NCI-H1048 (cell line): Measurements from ENCODE around the gene ATP7A.

Source experiments
- DNase-seq: peaks from one replicate; lab custom pipeline; 2025; lab: John Stamatoyannopoulos, UW

Gene ATP7A

GRCh38 chrX:77945910-77946545 lies 35.5 kb downstream of the ATP7A start:
- no peak for DNase-seq

DNA sequence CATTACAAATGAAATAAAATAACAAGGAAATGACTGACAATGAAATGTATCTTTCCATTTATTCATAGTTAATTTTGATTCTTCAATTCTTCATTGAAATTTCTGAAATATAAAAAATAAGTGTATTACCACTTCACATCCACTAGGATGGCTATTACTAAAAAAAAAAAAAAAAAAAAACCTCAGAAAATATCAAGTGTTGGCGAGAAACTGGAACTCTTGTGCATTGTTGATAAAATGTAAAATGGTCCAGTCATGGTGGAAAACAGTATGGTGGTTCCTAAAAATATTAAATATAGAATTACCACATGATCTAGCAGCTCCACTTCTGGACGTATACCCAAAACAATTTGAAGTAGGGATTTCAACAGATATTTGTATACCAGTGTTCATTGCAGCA lies 36.1 kb downstream of the ATP7A start:
- no peak for DNase-seq

GRCh38 chrX:77949840-77950239 lies 39.3 kb downstream of the ATP7A start:
- no peak for DNase-seq

DNA sequence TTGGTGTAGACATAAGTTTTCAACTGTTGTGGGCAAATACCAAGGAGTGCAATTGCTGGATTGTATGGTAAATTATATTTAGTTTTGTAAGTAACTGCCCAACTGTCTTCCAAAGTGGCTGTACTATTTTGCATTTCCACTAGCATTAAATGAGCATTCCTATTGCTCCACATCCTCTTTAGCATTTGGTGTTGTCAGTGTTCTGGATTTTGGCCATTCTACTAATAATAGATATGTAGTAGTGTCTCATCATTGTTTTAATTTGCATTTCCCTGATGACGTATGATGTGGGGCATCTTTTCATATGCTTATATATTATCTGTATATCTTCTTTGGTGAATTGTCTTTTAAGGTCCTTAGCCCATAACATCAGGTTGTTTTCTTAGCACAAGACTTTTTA lies 41.7 kb downstream of the ATP7A start:
- DNase-seq, result no peak

- no peak for DNase-seq
These were observed 42.8 kb downstream of the ATP7A start for GRCh38 chrX:77953302-77953701.

DNA sequence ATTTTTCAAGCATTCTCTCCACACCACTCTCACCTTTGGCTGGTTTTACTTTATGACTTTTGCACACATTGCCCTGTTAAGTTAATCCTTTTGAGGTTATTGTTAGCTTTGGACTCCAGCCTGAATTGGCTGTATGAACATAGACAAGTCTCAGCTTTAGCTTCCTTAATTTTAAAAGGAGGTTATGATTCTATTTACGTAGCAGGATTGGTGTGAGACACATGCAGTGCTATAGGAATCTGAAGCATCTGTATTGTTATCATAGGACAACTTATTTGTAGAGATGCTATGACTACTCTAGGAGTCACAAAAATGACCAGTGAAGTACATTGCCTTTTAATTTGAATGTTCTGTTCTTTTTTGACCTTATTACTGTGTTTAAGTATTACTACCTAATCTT lies 43.2 kb downstream of the ATP7A start:
- DNase-seq, result no peak

DNA sequence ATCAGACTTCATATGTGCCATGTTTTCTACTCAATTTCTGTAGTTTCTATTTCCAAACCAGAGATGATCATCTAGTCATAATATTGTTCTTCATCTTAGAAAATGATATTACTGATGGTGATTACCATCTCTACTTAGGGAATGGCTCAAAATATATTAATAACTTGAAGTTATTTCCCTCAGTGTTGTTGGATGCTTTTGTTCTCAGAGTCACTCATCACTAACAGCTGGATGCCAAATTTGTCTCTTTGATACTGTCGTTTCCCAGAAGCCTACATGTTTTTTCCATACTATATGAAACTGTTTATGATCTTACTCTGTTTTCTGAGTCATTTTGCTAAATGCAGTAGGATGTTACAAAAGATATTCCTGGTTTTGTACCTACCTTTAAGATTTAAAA lies 50.1 kb downstream of the ATP7A start:
- DNase-seq, result no peak

- no peak for DNase-seq
These were observed 50.6 kb downstream of the ATP7A start for GRCh38 chrX:77961063-77961462.

DNA sequence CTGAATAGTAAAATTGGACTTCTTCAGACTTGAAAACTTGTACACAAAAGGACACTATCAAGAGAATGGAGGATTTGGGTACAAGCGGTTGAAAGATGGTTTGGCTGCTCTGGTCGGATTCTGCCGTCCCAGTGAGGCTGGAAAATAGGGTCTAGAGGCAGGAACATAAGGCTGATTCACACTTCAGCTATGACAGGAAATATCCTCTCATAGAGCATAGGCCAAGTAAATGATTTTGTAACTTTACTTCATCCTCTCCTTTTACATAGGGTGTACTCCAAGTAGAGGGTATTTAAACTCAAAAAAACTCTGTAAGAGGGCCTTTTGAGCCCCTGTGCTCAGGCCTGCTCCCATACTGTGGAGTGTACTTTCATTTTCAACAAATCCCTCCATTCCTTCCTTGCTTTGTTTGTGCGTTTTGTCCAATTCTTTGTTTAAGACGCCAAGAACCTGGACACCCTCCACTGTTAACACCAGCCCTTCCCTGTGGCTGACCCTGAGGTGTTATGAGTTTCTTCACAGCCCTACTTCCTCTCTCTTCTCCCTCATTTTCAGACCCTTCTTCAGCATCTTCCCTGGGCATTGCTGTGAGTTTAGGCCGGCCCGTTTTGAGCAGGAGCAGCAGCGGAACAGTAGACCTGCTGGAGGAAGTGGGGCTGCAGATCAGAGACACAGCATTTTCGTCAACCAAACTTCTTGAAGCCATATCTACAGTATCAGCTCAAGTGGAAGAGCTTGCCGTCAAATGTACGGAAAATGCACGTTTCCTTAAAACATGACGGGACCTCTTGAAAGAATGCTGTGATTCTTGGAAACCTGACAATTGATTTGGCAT lies 51.8 kb downstream of the ATP7A start:
- no peak for DNase-seq

GRCh38 chrX:77966361-77966760 lies 55.9 kb downstream of the ATP7A start:
- DNase-seq, result no peak

DNA sequence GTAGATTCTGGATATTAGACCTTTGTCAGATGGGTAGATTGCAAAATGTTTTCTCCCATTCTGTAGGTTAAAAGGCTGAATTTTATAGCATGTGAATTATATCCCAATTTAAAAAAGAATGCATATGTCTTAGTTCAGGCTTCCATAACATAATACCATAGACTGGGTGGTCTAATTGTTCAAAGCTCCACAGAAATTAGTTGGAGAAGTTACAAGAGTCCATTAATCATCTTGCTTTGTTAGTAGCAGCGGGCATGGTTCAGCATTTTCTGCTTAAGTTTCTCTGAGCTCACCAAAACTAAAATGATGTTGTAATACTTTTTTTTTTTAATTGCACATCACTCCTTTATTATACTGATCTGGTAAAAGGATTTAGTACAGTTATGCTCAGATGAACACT lies 57.1 kb downstream of the ATP7A start:
- no peak for DNase-seq

DNA sequence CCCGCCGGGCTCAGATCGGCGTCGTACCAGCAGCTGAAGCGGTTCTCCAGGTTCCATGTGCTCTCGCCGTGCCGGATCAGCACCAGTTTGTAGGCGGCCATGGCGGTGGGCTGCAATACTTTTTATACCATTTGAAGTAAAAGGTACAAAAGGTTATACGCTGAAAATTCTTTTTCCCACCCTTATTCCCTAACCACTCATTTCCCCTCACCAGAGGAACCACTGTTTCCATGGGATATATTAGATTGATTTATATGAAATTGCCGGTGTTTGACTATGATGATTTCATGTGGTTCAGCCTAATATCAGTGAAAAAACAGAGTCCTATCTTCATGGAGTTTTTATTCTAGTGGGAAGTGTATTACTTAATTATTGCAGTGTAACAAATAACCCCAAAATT lies 59.0 kb downstream of the ATP7A start, which contains the start of gene PGAM4:
PGAM4 (minus strand) TSS at position 101 of the 400 bp plus-strand sequence; CDS start at position 101, 0 bp downstream.
- DNase-seq, result no peak

- DNase-seq, result no peak
These were observed 65.3 kb downstream of the ATP7A start for GRCh38 chrX:77975755-77976154.

DNA sequence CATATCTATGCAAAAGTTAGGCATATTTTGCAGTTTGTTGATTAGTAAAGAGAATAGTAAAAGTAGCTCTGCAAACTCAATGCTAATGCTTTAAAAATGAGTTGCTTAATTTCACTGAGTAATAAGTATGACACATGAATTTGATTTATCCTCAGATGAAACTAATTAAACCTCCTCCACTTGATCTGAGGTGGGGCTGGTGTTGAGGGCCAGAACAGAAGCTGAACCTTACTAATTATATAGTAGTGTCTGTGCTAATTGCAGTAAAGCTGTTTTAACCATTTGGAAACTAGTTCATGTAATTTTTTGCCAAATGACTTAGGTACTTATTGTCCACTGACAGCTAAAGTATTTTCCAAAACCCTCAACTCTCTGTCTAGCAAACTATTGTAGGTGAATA lies 66.6 kb downstream of the ATP7A start:
- no peak for DNase-seq

DNA sequence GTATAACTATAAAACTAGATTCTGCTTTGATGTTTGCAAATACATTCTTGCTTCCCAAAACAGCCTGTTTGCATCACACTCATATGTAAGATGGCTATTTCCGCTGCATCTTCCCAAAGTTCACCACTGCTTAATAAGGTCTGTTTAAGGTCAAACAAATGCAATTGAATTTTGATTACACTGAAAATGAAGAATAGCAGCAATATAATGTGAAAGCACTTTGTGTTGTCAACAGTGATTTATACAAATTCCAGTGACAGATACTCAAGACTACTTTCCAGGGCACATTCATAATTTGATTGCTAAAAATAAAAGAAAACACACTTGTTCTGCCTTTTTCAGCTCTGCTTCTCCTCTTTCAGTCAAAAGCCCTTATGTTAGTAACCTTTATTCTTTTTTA lies 67.0 kb downstream of the ATP7A start:
- DNase-seq, result no peak

GRCh38 chrX:77979870-77980269 lies 69.4 kb downstream of the ATP7A start:
- no peak for DNase-seq

DNA sequence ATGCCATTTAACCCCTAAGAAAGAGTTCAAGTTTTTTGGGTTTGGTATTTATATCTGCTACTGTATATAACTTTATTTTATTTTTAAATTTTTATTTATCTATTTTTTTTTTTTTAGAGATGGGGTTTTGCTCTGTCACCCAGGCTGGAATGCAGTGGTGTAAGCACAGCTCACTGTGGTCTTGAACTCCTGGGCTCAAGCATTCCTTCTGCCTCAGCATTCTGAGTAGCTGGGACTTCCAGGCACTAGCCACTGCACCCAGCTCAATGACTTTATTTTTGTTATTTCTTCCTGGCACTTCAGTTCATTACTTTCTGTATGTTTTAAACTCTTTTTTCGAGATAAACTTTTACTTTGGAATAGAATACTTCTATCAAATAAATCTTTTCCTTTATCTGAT lies 101.4 kb downstream of the ATP7A start:
- DNase-seq, result no peak

DNA sequence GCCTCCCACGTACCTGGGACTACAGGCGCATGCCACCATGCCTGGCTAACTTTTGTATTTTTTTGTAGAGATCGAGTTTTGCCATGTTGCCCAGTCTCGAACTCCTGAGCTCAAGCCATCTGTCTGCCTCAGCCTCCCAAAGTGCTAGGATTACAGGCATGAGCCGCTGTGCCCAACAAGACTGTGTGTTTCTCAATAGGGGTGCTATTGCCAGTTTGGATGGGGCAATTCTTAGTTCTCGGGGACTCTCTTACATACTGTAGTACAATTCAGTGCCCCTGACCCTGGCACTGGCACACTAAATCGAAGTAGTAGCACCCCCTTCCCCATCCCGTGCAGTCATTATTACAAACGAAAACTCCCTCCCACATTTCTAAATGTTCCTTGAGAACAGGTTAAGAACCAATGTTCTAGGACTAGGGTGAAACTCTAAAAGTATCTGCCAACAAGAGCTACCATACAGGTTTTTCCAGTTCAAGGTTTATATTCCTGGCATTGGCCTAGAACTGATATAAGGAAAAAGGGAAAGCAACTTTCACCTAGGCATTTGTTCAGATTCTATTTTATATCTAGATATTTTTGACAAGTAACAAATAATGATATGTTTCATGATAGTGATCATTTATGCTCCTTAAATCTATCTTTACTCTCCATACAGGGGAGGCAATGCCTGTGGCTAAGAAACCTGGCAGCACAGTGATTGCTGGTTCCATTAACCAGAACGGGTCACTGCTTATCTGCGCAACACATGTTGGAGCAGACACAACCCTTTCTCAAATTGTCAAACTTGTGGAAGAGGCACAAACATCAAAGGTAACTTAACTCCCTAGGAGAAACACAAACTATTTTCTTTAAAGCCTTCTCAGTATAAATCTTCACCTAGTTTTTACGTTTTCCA lies 109.3 kb downstream of the ATP7A start:
- DNase-seq, result no peak

GRCh38 chrX:78024349-78025059 lies 114.0 kb downstream of the ATP7A start:
- DNase-seq, result no peak

- DNase-seq, result no peak
These were observed 117.3 kb downstream of the ATP7A start for GRCh38 chrX:78027798-78028197.

DNA sequence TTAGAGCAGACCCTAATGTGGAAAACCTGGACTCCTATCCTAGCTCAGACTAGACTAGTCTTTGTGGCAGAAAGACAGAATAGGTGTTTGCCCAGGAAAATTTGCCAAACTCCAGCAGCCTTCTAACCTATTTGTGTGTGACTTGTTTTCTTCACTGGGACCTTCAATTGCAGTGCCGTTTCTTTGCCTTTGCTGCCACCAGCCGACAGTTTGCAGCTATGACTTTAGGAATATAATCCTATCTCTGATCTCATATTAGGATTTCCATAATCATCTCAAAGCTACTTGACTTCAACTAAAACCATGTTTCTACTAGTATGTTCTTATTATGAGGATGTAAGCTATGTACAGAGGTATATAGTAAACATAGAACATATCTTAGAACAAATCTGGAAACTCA lies 119.2 kb downstream of the ATP7A start:
- peak; percentile 1 for DNase-seq

DNA sequence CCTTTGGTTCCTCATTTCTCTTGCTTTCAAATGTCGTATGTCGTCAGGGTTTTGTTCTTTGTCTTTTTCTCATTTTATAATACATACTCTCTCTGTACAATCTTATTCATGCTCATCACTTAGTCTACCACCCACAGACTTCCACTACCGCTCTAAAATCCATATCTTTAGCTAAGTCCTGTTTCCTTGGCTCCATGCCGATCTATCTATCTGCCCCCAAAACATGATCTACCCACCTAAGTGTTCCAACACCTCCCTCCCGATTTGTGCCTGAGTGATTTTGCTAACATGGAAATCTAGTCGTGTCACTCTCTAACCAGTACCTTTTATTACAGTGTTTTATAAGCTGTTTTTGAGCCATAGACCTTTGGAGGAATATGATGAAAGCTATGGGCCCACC lies 124.6 kb downstream of the ATP7A start:
- no peak for DNase-seq
